ENCODE results near the gene GALNT1.

Gene GALNT1

GRCh38 chr18:35618289-35618688 is 36.7 kb downstream of the GALNT1 start:
- TF ChIP-seq, protein P1, sequence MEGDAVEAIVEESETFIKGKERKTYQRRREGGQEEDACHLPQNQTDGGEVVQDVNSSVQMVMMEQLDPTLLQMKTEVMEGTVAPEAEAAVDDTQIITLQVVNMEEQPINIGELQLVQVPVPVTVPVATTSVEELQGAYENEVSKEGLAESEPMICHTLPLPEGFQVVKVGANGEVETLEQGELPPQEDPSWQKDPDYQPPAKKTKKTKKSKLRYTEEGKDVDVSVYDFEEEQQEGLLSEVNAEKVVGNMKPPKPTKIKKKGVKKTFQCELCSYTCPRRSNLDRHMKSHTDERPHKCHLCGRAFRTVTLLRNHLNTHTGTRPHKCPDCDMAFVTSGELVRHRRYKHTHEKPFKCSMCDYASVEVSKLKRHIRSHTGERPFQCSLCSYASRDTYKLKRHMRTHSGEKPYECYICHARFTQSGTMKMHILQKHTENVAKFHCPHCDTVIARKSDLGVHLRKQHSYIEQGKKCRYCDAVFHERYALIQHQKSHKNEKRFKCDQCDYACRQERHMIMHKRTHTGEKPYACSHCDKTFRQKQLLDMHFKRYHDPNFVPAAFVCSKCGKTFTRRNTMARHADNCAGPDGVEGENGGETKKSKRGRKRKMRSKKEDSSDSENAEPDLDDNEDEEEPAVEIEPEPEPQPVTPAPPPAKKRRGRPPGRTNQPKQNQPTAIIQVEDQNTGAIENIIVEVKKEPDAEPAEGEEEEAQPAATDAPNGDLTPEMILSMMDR (IDR thresholded peaks at IDR 0.05; ENCODE audit: control insufficient read depth, insufficient read depth, low read depth, low read length, missing control alignments), result no peak
- no peak overlapping the region for H3K4me3 ChIP-seq (ENCODE audit: control insufficient read depth, low read depth, low read length)
- no peak for DNase-seq (ENCODE audit: low read depth)

DNA sequence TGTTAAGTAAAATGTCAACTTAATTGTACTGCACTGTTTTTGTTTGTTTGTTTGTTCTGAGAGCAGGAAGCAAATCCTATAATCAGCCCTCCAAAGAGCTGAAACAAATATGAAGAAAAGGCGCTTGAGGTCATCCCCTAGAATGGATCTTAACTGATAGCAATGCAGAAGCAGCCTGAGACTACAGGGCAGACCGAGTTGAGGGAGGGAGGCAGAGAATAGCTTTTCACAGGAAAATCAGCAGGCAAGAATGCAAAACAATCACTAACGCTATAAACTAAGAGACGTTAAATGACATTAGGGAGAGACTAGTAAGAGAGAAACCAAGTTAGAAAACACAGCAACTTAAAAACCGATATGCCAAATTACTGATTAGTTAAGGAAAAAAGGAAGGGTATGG is 37.2 kb downstream of the GALNT1 start:
- no peak overlapping the region for H3K4me3 ChIP-seq (ENCODE audit: control insufficient read depth, low read depth, low read length)
- TF ChIP-seq, protein P1 (IDR thresholded peaks at IDR 0.05; ENCODE audit: control insufficient read depth, insufficient read depth, low read depth, low read length, missing control alignments), result no peak
- DNase-seq (ENCODE audit: low read depth), result no peak

DNA sequence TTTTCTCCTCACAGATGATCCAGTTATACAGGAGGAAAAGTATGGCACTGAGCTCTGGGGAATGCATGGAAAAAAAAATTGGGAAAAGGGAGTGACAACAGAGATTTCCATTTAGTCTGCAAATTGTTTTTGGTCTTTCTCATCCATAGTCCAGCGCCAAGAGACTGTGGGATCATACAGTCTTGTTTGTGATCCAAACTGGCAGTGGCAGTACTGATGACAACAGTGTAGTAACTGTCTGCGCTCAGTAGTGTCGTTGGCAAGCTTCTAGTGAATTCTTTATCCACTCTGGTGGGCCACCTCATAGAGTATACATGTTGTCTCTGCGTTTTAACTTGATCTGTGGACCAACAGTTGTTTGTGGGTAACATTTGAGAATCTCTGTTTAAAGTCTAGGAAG is 37.9 kb downstream of the GALNT1 start:
- H3K4me3 ChIP-seq (ENCODE audit: control insufficient read depth, low read depth, low read length), result no peak overlapping the region
- no peak for DNase-seq (ENCODE audit: low read depth)
- TF ChIP-seq, protein P1 (IDR thresholded peaks at IDR 0.05; ENCODE audit: control insufficient read depth, insufficient read depth, low read depth, low read length, missing control alignments), result no peak

DNA sequence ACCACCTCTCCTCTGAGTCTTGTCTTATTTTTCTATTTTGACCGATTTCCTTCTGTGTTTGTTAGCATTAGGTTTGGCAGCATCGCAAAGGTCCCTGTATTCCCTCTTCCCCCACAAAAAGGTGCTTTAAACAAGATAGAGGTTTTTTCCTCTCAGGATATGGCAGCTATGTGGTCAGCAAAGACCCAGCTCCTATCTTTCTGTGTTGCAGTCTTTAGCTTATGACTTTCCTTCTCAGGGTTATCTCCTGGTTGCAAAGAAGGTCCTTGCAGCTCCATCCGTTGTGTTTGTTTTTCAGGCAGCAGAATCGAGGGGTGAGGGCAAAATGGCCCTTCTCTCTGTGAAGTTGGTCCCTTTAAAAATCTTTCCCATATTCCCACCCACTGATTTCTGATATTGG is 38.4 kb downstream of the GALNT1 start:
- no peak overlapping the region for H3K4me3 ChIP-seq (ENCODE audit: control insufficient read depth, low read depth, low read length)
- no peak for DNase-seq (ENCODE audit: low read depth)
- TF ChIP-seq, protein P1 (IDR thresholded peaks at IDR 0.05; ENCODE audit: control insufficient read depth, insufficient read depth, low read depth, low read length, missing control alignments), result no peak

GRCh38 chr18:35620765-35621164 is 39.2 kb downstream of the GALNT1 start:
- TF ChIP-seq, protein P1 (IDR thresholded peaks at IDR 0.05; ENCODE audit: control insufficient read depth, insufficient read depth, low read depth, low read length, missing control alignments), result no peak
- DNase-seq (ENCODE audit: low read depth), result no peak

GRCh38 chr18:35623255-35623654 is 41.7 kb downstream of the GALNT1 start:
- DNase-seq (ENCODE audit: low read depth), result no peak
- H3K4me3 ChIP-seq (ENCODE audit: control insufficient read depth, low read depth, low read length), result no peak overlapping the region
- TF ChIP-seq, protein P1 (IDR thresholded peaks at IDR 0.05; ENCODE audit: control insufficient read depth, insufficient read depth, low read depth, low read length, missing control alignments), result no peak

More at GRCh38 chr18:35620765-35621164, 39.2 kb downstream of the GALNT1 start:
- H3K4me3 ChIP-seq (ENCODE audit: control insufficient read depth, low read depth, low read length), result no peak overlapping the region

- DNase-seq (ENCODE audit: low read depth), result no peak
- no peak overlapping the region for H3K4me3 ChIP-seq (ENCODE audit: control insufficient read depth, low read depth, low read length)
- TF ChIP-seq, protein P1 (IDR thresholded peaks at IDR 0.05; ENCODE audit: control insufficient read depth, insufficient read depth, low read depth, low read length, missing control alignments), result no peak
These were observed 42.6 kb downstream of the GALNT1 start for GRCh38 chr18:35624146-35624545.

Measured in AG09309 (cell line).